CD4-positive, CD25-positive, alpha-beta regulatory T cell (primary cell): ENCODE measurements around the gene SPATA17. TPM values are rescaled to one million over a fixed set of nuclear protein-coding genes. Genes with fewer than 3 reads are reported as not detected.

Experiments
- ATAC-seq, 2 donors: fragments of 150-1000 bp; cut with Tn5 transposase; one replicate each; pipeline ENCODE4 v1.10.0; 2021; ENCODE audit warnings: low read depth in 2 of 2, moderate number of reproducible peaks in 2 of 2, moderate library complexity in 1 of 2
- DNase-seq, 3 donors: peaks; one replicate each; pipeline versions ENCODE4 v3.0.0 to v3.0.0-alpha.2; 2012 to 2022; ENCODE audit warnings: mixed read lengths in 1 of 3
- H3K27ac ChIP-seq: one replicate; pipeline ENCODE4 v1.7.0; 2013; ENCODE audit warnings: mild to moderate bottlenecking, low read length; ENCODE audit not compliant: insufficient read depth, poor library complexity, severe bottlenecking
- H3K27me3 ChIP-seq: one replicate; pipeline ENCODE4 v1.7.0; 2013; ENCODE audit warnings: low read length; ENCODE audit not compliant: control insufficient read depth, insufficient read depth
- H3K36me3 ChIP-seq: one replicate; pipeline ENCODE4 v1.7.0; 2013; ENCODE audit warnings: mild to moderate bottlenecking, low read length, moderate library complexity; ENCODE audit not compliant: control insufficient read depth, insufficient read depth
- H3K4me1 ChIP-seq: 2 replicates; pipeline ENCODE4 v1.7.0; 2013; ENCODE audit warnings: mild to moderate bottlenecking, low read length; ENCODE audit not compliant: insufficient read depth, control insufficient read depth, poor library complexity, severe bottlenecking
- H3K4me3 ChIP-seq: one replicate; pipeline ENCODE4 v1.7.0; 2013; ENCODE audit warnings: low read depth, mild to moderate bottlenecking, low read length, moderate library complexity
- H3K9me3 ChIP-seq, 2 experiments: 1 replicate in 1 of 2; 2 replicates in 1 of 2; pipeline ENCODE4 v1.7.0; 2013; ENCODE audit warnings: low read length in 2 of 2, mild to moderate bottlenecking in 1 of 2, moderate library complexity in 1 of 2; ENCODE audit not compliant: control insufficient read depth in 2 of 2
- H3K27ac Mint-ChIP-seq, 3 donors: one replicate each; pipeline ENCODE4 v1.8.0; 2020 to 2022; ENCODE audit warnings: mild to moderate bottlenecking in 3 of 3, mixed read lengths in 3 of 3, moderate library complexity in 2 of 3
- H3K27me3 Mint-ChIP-seq: one replicate; pipeline ENCODE4 v1.8.0; 2022; ENCODE audit warnings: mild to moderate bottlenecking, mixed read lengths
- H3K36me3 Mint-ChIP-seq: one replicate; pipeline ENCODE4 v1.8.0; 2020; ENCODE audit warnings: mixed read lengths
- H3K4me1 Mint-ChIP-seq, 4 donors: one replicate each; pipeline ENCODE4 v1.8.0; 2020 to 2022; ENCODE audit warnings: mixed read lengths in 4 of 4, mild to moderate bottlenecking in 1 of 4
- H3K4me3 Mint-ChIP-seq, 4 donors: one replicate each; pipeline ENCODE4 v1.8.0; 2020 to 2022; ENCODE audit warnings: mild to moderate bottlenecking in 4 of 4, mixed read lengths in 4 of 4, moderate library complexity in 3 of 4
- H3K9me3 Mint-ChIP-seq, 7 donors: one replicate each; pipeline ENCODE4 v1.8.0; 2020 to 2022; ENCODE audit warnings: mixed read lengths in 7 of 7, mild to moderate bottlenecking in 3 of 7, moderate library complexity in 2 of 7
- polyA plus RNA-seq, 4 donors: library from polyadenylated mRNA; unstranded; fragments of 300-500 nt; fragmentation: Illumina TruSeq; gene quantifications; one replicate each; pipeline ENCODE4 v1.2.3, GENCODE V29; 2021
- total RNA-seq: library from RNA; stranded (reverse); gene quantifications from one replicate; pipeline ENCODE4 v1.2.3, GENCODE V29; 2022

The SPATA17 gene
- total and polyA plus RNA-seq, 5 donors from 2014 or later, result not detected

DNA sequence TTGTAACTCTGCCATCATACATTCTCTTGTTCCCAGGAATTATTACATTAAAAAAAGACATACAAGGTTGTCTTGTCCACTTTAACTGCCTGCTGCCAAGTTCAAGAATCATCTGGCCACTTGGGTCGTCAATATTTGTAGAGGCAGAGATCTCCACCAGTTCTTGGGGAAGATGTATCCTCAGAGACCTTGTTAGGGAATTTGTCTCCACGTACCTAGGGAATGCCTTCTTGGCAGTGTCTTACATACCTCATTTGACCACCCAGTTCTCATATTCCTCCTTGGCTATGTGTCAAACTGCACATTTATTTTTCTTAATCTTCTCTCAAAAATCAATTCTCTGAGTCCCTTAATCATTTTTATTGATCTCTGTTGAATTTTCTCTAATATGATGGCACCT lies 266.0 kb downstream of the SPATA17 start:
- no peak for ATAC-seq
- no peak for DNase-seq
- H3K4me1 ChIP-seq, result no peaks in the 10 kb centered on the region
- Mint-ChIP-seq H3K4me3 (no peak overlapping the region), H3K27ac (no peak overlapping the region), H3K27me3 (no peaks in the 10 kb centered on the region), H3K36me3 (no peaks in the 10 kb centered on the region), H3K9me3 (peaks cover 0 to 4% (median 3%) of the 10 kb centered on the region in 7 donors), H3K4me1 (no peaks in the 10 kb centered on the region)
- no peaks in the 10 kb centered on the region for H3K36me3 ChIP-seq
- H3K4me3 ChIP-seq, result no peak overlapping the region
- no peaks in the 10 kb centered on the region for H3K27me3 ChIP-seq
- no peaks in the 10 kb centered on the region for H3K9me3 ChIP-seq
- no peak overlapping the region for H3K27ac ChIP-seq

DNA sequence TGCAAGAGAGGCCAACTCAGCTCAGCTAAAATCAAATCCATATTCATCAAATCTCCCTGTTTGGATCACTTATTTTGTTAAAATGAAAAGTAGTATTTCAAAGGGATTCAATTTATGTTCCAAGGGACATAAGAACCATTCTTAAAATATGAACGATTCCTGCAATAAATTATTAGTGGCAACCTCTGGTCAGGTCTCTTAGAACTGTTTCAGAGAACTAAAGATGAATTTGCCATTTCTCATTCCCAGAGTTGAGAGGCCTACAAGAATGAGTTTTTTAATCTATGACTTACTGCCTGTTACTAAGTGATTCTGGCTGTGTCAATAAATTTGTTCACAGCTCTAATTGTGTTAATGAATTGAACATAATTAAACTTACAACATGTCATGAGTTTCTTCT lies 268.5 kb downstream of the SPATA17 start:
- Histone ChIP-seq H3K27me3 (no peaks in the 10 kb centered on the region), H3K36me3 (no peaks in the 10 kb centered on the region), H3K4me1 (no peaks in the 10 kb centered on the region), H3K27ac (no peak overlapping the region), H3K4me3 (no peak overlapping the region), H3K9me3 (no peaks in the 10 kb centered on the region)
- H3K4me3 Mint-ChIP-seq, result no peak overlapping the region
- no peaks in the 10 kb centered on the region for H3K27me3 Mint-ChIP-seq
- peaks cover 1 to 6% (median 3%) of the 10 kb centered on the region in 7 donors for H3K9me3 Mint-ChIP-seq
- no peaks in the 10 kb centered on the region for H3K4me1 Mint-ChIP-seq
- ATAC-seq (no peak), DNase-seq (no peak)
- no peak overlapping the region for H3K27ac Mint-ChIP-seq
- no peaks in the 10 kb centered on the region for H3K36me3 Mint-ChIP-seq

DNA sequence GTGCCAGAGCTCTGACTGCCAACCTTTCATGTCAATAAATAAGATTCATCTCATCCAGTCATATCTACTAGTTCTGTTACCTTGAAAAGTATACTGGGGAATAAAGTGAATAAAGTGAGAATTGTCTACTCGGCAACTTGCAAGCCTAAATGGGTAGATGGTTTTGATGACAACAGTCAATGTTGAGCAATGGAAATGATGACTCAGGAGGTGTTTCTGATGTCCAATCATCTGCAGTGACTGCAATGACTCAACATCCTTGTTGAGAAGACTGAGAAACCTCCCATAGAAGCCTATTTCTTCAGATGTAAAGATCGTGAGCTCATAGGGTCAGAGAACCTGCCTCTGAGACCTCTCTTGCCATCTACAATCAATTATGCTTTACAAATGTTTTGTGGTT lies 276.4 kb downstream of the SPATA17 start:
- no peak for ATAC-seq
- H3K4me1 ChIP-seq, result no peaks in the 10 kb centered on the region
- Mint-ChIP-seq H3K36me3 (no peaks in the 10 kb centered on the region), H3K9me3 (peaks cover 0 to 12% (median 1%) of the 10 kb centered on the region in 7 donors), H3K27me3 (no peaks in the 10 kb centered on the region), H3K27ac (no peak overlapping the region), H3K4me3 (no peak overlapping the region), H3K4me1 (no peaks in the 10 kb centered on the region)
- no peak for DNase-seq
- H3K27me3 ChIP-seq, result no peaks in the 10 kb centered on the region
- no peaks in the 10 kb centered on the region for H3K36me3 ChIP-seq
- no peaks in the 10 kb centered on the region for H3K9me3 ChIP-seq
- H3K4me3 ChIP-seq, result no peak overlapping the region
- H3K27ac ChIP-seq, result no peak overlapping the region

DNA sequence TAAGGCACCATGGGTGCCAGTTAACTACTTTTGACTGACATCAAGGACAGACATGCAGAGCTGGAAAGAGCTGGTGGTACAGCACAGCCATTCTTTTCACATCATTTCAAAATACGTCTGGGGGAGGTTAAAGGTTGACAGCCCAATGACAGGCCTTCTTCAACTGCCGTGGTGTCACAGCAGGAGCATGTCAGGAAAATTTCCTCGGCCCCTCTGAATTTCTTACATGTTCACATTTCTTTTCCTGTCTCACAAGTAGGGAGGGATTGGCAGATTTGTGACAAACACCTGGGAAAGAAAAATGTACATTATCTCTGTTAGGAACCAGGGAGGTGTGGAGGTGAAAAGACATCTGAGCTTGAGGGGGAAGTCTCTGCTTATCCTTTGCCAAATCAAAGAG lies 279.1 kb downstream of the SPATA17 start:
- H3K4me1 ChIP-seq, result no peaks in the 10 kb centered on the region
- no peaks in the 10 kb centered on the region for H3K9me3 ChIP-seq
- H3K27me3 ChIP-seq, result no peaks in the 10 kb centered on the region
- no peak overlapping the region for H3K4me3 Mint-ChIP-seq
- no peaks in the 10 kb centered on the region for H3K27me3 Mint-ChIP-seq
- no peaks in the 10 kb centered on the region for H3K36me3 ChIP-seq
- H3K4me3 ChIP-seq, result no peak overlapping the region
- H3K27ac ChIP-seq, result no peak overlapping the region
- no peaks in the 10 kb centered on the region for H3K36me3 Mint-ChIP-seq
- H3K4me1 Mint-ChIP-seq, result no peaks in the 10 kb centered on the region
- peaks cover 0 to 16% (median 4%) of the 10 kb centered on the region in 7 donors for H3K9me3 Mint-ChIP-seq
- DNase-seq, result no peak
- H3K27ac Mint-ChIP-seq, result no peak overlapping the region
- no peak for ATAC-seq

DNA sequence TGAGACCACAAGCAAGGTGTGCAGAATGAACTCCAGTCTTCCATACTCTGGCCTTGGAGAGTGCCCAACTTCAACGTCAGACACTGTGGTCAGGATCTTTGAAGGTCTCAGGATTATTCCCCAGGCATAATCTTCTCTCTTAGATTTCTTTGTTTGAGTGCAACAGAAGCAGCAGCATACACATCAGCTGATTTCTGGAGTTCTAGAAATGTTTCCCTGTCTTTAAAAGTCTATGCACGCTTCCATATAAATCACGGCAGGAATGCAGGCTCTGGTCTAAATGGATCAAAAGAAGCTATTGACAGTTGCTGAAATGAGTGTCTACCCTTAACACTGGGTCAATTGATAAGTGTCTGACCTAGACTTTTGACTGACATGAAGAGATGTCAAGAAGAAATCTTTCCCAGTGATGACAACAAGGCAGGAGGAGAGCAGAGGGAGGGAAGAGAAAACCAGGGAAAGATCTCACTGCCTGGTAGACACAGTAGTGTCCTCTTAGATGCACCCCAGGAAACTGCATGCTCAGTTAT lies 279.7 kb downstream of the SPATA17 start:
- no peaks in the 10 kb centered on the region for H3K9me3 ChIP-seq
- Mint-ChIP-seq H3K4me1 (no peaks in the 10 kb centered on the region), H3K9me3 (peaks cover 0 to 16% (median 4%) of the 10 kb centered on the region in 7 donors), H3K4me3 (no peak overlapping the region), H3K36me3 (no peaks in the 10 kb centered on the region), H3K27me3 (no peaks in the 10 kb centered on the region), H3K27ac (no peak overlapping the region)
- H3K27me3 ChIP-seq, result no peaks in the 10 kb centered on the region
- H3K4me1 ChIP-seq, result no peaks in the 10 kb centered on the region
- H3K27ac ChIP-seq, result no peak overlapping the region
- H3K36me3 ChIP-seq, result no peaks in the 10 kb centered on the region
- DNase-seq, result no peak
- no peak overlapping the region for H3K4me3 ChIP-seq
- ATAC-seq, result no peak

DNA sequence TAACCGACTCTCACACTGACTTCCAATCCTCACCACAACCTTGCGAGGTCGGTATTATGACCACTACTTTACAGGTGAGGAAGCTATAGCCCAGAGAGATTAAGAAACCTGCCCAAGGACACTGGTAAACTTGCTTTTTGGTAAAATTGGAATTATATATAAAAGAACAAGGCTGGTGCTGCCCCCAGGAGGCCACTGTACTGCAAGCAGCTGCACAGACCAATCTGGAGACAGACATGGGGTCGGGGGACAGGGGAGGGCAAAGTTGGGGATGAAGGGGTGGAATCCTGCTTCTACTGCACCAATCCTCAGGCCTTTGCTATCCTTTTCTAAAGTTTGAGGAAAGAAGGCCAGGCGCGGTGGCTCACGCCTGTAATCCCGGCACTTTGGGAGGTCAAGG lies 280.8 kb downstream of the SPATA17 start:
- DNase-seq (no peak), ATAC-seq (no peak)
- no peaks in the 10 kb centered on the region for H3K9me3 ChIP-seq
- H3K36me3 Mint-ChIP-seq, result no peaks in the 10 kb centered on the region
- H3K27ac Mint-ChIP-seq, result no peak overlapping the region
- H3K27me3 ChIP-seq, result no peaks in the 10 kb centered on the region
- H3K4me3 ChIP-seq, result no peak overlapping the region
- H3K4me3 Mint-ChIP-seq, result no peak overlapping the region
- peaks cover 0 to 16% (median 4%) of the 10 kb centered on the region in 7 donors for H3K9me3 Mint-ChIP-seq
- no peaks in the 10 kb centered on the region for H3K4me1 ChIP-seq
- H3K36me3 ChIP-seq, result no peaks in the 10 kb centered on the region
- H3K4me1 Mint-ChIP-seq, result no peaks in the 10 kb centered on the region
- no peaks in the 10 kb centered on the region for H3K27me3 Mint-ChIP-seq
- no peak overlapping the region for H3K27ac ChIP-seq

DNA sequence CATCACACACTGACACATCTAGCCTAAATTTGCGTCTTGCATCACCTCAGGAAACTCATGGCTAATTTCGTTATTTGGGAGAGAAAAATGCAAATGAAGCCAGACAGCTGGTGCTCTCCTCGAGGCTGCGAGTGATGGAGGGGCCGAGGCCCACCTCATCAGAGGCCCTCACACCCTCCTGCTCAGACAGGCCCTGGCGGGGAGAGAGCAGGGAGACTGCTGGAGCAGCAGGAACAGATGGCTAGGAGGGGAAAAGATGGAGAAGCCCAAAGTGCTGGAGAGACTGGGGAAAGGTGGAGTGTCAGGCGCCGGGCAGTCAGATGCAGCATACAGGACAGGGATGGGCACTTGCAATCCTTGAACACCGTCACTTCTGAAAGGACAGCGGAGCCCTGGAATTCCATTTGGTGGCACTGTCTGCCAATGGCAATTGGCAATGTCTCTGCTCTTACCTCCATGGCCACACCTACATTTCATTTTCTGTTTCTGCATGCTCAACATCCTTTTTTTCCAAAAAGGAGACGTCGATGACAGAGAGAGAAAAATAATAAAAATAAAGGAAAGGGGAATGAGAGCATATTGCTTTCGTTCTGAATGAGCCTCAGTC lies 286.2 kb downstream of the SPATA17 start:
- no peaks in the 10 kb centered on the region for H3K36me3 ChIP-seq
- no peak overlapping the region for H3K4me3 ChIP-seq
- H3K27ac ChIP-seq, result no peak overlapping the region
- no peaks in the 10 kb centered on the region for H3K27me3 ChIP-seq
- ATAC-seq (no peak), DNase-seq (no peak)
- no peaks in the 10 kb centered on the region for H3K4me1 ChIP-seq
- H3K4me1 Mint-ChIP-seq, result no peaks in the 10 kb centered on the region
- no peaks in the 10 kb centered on the region for H3K36me3 Mint-ChIP-seq
- H3K9me3 ChIP-seq, result no peaks in the 10 kb centered on the region
- no peak overlapping the region for H3K4me3 Mint-ChIP-seq
- H3K27ac Mint-ChIP-seq, result no peak overlapping the region
- H3K9me3 Mint-ChIP-seq, result peaks cover 0 to 10% (median 4%) of the 10 kb centered on the region in 7 donors
- H3K27me3 Mint-ChIP-seq, result no peaks in the 10 kb centered on the region

DNA sequence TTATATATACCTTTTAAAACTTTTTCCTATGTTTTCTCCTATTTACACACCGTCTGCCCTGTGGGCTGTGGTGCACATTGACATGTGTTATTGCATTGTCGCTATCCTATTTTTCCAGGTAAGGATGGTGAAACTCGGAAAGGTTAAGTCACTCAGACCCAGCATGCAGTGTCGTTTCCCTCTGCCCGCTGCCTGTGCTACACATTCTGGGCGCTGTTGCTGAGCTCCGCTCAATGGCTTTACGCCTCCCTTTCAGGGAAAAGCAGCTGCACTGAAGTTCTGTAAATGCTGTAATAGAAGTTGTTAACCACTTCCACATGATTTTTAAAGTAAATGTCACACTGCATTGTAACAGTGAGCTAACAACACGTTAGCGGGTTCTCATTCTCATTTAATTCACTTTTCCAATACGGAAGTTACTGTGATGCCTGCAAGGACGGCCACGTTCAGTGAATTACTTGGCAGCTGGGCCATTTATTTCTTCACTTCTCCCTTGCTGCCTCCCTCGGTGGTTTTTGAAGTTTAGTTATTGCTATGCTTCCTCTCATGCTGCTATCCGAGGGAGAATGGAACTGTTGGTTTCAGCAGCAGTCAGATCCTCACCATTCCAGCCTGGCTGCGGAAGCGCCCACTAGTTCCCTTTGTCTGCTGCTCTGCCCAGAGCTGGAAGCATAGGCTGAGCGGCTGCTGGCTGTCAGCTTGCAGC lies 288.7 kb downstream of the SPATA17 start:
- no peak overlapping the region for H3K4me3 ChIP-seq
- Mint-ChIP-seq H3K4me3 (no peak overlapping the region), H3K36me3 (no peaks in the 10 kb centered on the region), H3K27me3 (no peaks in the 10 kb centered on the region), H3K9me3 (peaks cover 0 to 5% (median 0%) of the 10 kb centered on the region in 7 donors), H3K4me1 (no peaks in the 10 kb centered on the region), H3K27ac (no peak overlapping the region)
- no peaks in the 10 kb centered on the region for H3K9me3 ChIP-seq
- H3K36me3 ChIP-seq, result no peaks in the 10 kb centered on the region
- H3K4me1 ChIP-seq, result no peaks in the 10 kb centered on the region
- no peaks in the 10 kb centered on the region for H3K27me3 ChIP-seq
- DNase-seq, result no peak
- no peak for ATAC-seq
- no peak overlapping the region for H3K27ac ChIP-seq
